ENCODE measurements around the gene RFX7.

GRCh38 chr15:56094171-56094570 is 149.5 kb downstream of the RFX7 start:
- TF ChIP-seq GATA2 (IDR thresholded peaks at IDR 0.05; ENCODE audit: low read depth, low read length) (no peak), GATA3 (IDR thresholded peaks at IDR 0.05; ENCODE audit: low read depth, low read length) (no peak)

Measured in SH-SY5Y (cell line).